Heart right ventricle (tissue), 16 donors: ENCODE data around the gene PLSCR1. TPM values are rescaled to one million over a fixed set of nuclear protein-coding genes. Genes with fewer than 3 reads are reported as not detected.

Source experiments
- ATAC-seq, 8 donors: fragments of 200-7000 bp; cut with Tn5 transposase; one replicate each; pipeline ENCODE4 v1.9.1; 2020; ENCODE audit warnings: mild to moderate bottlenecking in 8 of 8, moderate library complexity in 8 of 8, moderate number of reproducible peaks in 1 of 8
- DNase-seq, 2 donors: peaks; one replicate each; pipeline ENCODE4 v3.0.0-alpha.2; 2020
- H3K27ac ChIP-seq, 10 donors: fragments of 200-600 bp; sonication (generic) in 2 of 10; one replicate each; pipeline versions ENCODE4 v1.5.0 to v1.8.0; 2020 to 2022; ENCODE audit warnings: mild to moderate bottlenecking in 3 of 10
- H3K27me3 ChIP-seq, 7 donors: fragments of 200-600 bp; one replicate each; pipeline ENCODE4 v1.8.0; 2021 to 2022; ENCODE audit warnings: mild to moderate bottlenecking in 2 of 7
- H3K36me3 ChIP-seq, 9 donors: fragments of 200-600 bp; sonication (generic) in 1 of 9; one replicate each; pipeline versions ENCODE4 v1.5.0 to v1.8.0; 2020 to 2022; ENCODE audit warnings: mild to moderate bottlenecking in 2 of 9
- H3K4me1 ChIP-seq, 9 donors: fragments of 200-600 bp; sonication (generic) in 1 of 9; one replicate each; pipeline versions ENCODE4 v1.5.0 to v1.8.0; 2020 to 2022; ENCODE audit warnings: mild to moderate bottlenecking in 4 of 9
- H3K4me3 ChIP-seq, 10 donors: fragments of 200-600 bp; sonication (generic) in 2 of 10; one replicate each; pipeline versions ENCODE4 v1.5.0 to v1.8.0; 2020 to 2022; ENCODE audit warnings: mild to moderate bottlenecking in 7 of 10, moderate library complexity in 2 of 10
- H3K9me3 ChIP-seq, 11 donors: fragments of 200-600 bp in 10 of 11; sonication (generic) in 2 of 11; one replicate each; pipeline versions ENCODE4 v1.5.0 to v1.8.0; 2013 to 2022; ENCODE audit warnings: mild to moderate bottlenecking in 2 of 11, control low read depth in 1 of 11, moderate library complexity in 1 of 11
- CTCF ChIP-seq, 9 donors: fragments of 200-600 bp; sonication (generic) in 2 of 9; IDR thresholded peaks; one replicate each; pipeline versions ENCODE4 v1.5.0 to v1.8.0; 2021 to 2022; ENCODE audit warnings: antibody characterized with exemption in 9 of 9, mild to moderate bottlenecking in 5 of 9, moderate library complexity in 1 of 9
- WGBS, 2 donors: extraction: QIAGEN DNeasy Blood & Tissue Kit; methylation state at CpG; one replicate each; pipeline ENCODE4 v1.1.7; 2013; ENCODE audit warnings: inconsistent platforms in 1 of 2; 5-methylcytosine and 5-hydroxymethylcytosine counted together
- intact Hi-C, 10 donors: fragments of 100-400 bp; cut with DNase I; formaldehyde crosslinking; loops; one replicate each; pipeline versions ENCODE4 v1.11.1 to v1.14.2; 2022
- polyA plus RNA-seq, 2 donors: library from polyadenylated mRNA; stranded (reverse); fragments of 200-250 nt; gene quantifications; one replicate each; pipeline ENCODE4 v1.2.3, GENCODE V29; 2013
- total RNA-seq, 10 donors: library from RNA; stranded (reverse); fragmentation: NEBNext Ultra II Directional in 3 of 10; extraction: Animal tissue kit (Norgen Biotek cat#: 25700) in 3 of 10; gene quantifications; one replicate each; pipeline versions ENCODE4 v1.2.1 to v1.2.4, GENCODE V29; 2021 to 2023
- donor health status: Arrhythmogenic right ventricular cardiomyopathy.
- donor health status: ischemic (EF 13 %, LVEDD 7.1; RV severe dilation, severe dysfunction).
- donor health status: healthy with polysubstance abuse.
- donor health status: DM: no; HTN: yes; CAD: no.
- donor health status: DM: no; HTN: no; CAD: no.
- donor health status: ischemic (EF 25% LVEDD 6.9; RV normal size, moderate dysfunction).
- donor health status: ischemic (EF 25% LVEDD 5.7; RV mildly dilated, moderate dysfunction).
- donor health status: healthy.
- donor health status: DM: yes; HTN: yes; CAD: no.
- donor health status: Ischemic cardiomyopathy.
- donor health status: ischemic (EF 35%, LVEDD 5.7; RV mildly dilated, moderate dysfunction).
- donor health status: nonischemic (EF 11% LVEDD 7.7; RV severe dilation, severe dysfunction).
- donor health status: DM: yes; HTN: yes; CAD: no.
- donor health status: PGD.
- donor health status: ischemic (EF 29% LVEDD 5.4; RV normal size, mild dysfunction).
- donor health status: nonischemic (EF 23%, LVEDD 6.1; RV moderate dilation, normal function).

PLSCR1 gene
- total and polyA plus RNA-seq, 12 donors: 11.7 to 72.6 (median 20.9) TPM

DNA sequence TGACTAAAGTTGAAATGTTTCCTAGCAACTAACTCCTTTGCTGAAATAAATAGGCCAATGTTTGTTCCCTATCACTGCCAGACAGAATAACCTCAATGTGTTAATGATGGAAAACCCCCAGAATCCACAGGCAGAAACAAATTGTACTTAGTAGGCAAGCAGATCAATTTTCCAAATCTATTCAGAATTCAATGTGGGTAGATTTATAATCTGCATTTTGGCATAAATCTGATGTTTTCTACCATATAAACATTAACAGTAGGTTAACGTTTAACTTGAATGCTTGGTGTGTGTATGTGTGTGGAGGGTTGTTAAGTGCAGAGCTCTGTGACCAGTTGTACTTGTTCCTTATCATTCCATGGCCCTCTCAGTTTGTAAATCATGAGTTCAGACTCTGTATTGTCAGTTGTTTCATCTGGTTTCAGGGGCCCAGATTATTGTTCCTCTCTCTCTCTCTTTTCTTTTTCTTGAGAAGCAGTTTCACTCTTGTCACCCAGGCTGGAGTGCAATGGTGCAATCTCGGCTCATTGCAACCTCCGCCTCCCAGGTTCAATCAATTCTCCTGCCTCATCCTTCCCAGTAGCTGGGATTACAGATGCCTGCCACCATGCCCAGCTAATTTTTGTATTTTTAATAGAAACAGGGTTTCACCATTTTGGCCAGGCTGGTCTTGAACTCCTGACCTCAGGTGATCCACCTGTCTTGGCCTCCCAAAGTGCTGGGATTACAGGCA is 32.8 kb downstream of the PLSCR1 start:
- Histone ChIP-seq H3K4me3 (no peak overlapping the region), H3K27me3 (no peaks in the 10 kb centered on the region), H3K36me3 (peaks cover 0 to 54% (median 5%) of the 10 kb centered on the region in 9 donors), H3K9me3 (no peaks in the 10 kb centered on the region), H3K4me1 (peaks cover 0 to 17% (median 10%) of the 10 kb centered on the region in 9 donors), H3K27ac (no peak overlapping the region)
- DNase-seq (no peak), ATAC-seq (no peak)
- WGBS, 2 donors: 90 to 91% methylated on average over 3 of the region's 3 CpGs
- intact Hi-C loops: no loop called here
- no peak for TF ChIP-seq CTCF (IDR thresholded peaks at IDR 0.05)

GRCh38 chr3:146507331-146508120 is 36.9 kb downstream of the PLSCR1 start:
- DNase-seq (no peak), ATAC-seq (no peak)
- no peak for TF ChIP-seq CTCF (IDR thresholded peaks at IDR 0.05)
- Histone ChIP-seq H3K4me1 (peaks cover 4 to 44% (median 20%) of the 10 kb centered on the region in 9 donors), H3K9me3 (no peaks in the 10 kb centered on the region), H3K36me3 (peaks cover 0 to 13% (median 0%) of the 10 kb centered on the region in 9 donors), H3K4me3 (no peak overlapping the region), H3K27me3 (no peaks in the 10 kb centered on the region), H3K27ac (peak overlapping the region in 8 of 10 donors; percentile 20 to 81 (median 60))
- WGBS, 2 donors: 85 to 86% methylated on average over 1 of the region's 1 CpG
- intact Hi-C loops: loop anchor here in 3 of 10 donors (2.0 to 5.0 kb wide), 3 partner anchors 35 to 37 kb away; partner anchors contain the start of gene PLSCR1 (in 2 of the 3)

GRCh38 chr3:146505516-146505915 is 38.9 kb downstream of the PLSCR1 start:
- ATAC-seq (no peak), DNase-seq (no peak)
- H3K9me3 ChIP-seq: no peaks in the 10 kb centered on the region
- no peak overlapping the region for H3K4me3 ChIP-seq
- H3K36me3 ChIP-seq: peaks cover 0 to 5% (median 0%) of the 10 kb centered on the region in 9 donors
- peaks cover 4 to 44% (median 20%) of the 10 kb centered on the region in 9 donors for H3K4me1 ChIP-seq
- H3K27ac ChIP-seq: peak overlapping the region in 2 of 10 donors; percentile 7 to 80
- H3K27me3 ChIP-seq: no peaks in the 10 kb centered on the region
- TF ChIP-seq CTCF (IDR thresholded peaks at IDR 0.05): no peak
- WGBS, 2 donors: 97 to 100% methylated on average over 1 of the region's 1 CpG
- intact Hi-C loops: loop anchor here in 1 of 10 donors (5.0 kb wide), 1 partner anchor 37 kb away; the partner anchor contains the start of gene PLSCR1

GRCh38 chr3:146504498-146505197 is 39.8 kb downstream of the PLSCR1 start:
- no peak for TF ChIP-seq CTCF (IDR thresholded peaks at IDR 0.05)
- DNase-seq (no peak), ATAC-seq (no peak)
- H3K27me3 ChIP-seq: no peaks in the 10 kb centered on the region
- no peaks in the 10 kb centered on the region for H3K9me3 ChIP-seq
- intact Hi-C loops: loop anchor here in 1 of 10 donors (5.0 kb wide), 1 partner anchor 38 kb away; the partner anchor contains the start of gene PLSCR1
- peak overlapping the region in 3 of 10 donors; percentile 7 to 48 (median 18) for H3K27ac ChIP-seq
- H3K4me3 ChIP-seq: no peak overlapping the region
- WGBS, 2 donors: 48 to 65% methylated on average over 3 of the region's 3 CpGs
- peaks cover 0 to 5% (median 0%) of the 10 kb centered on the region in 9 donors for H3K36me3 ChIP-seq
- peaks cover 4 to 44% (median 20%) of the 10 kb centered on the region in 9 donors for H3K4me1 ChIP-seq
